ENCODE data around the gene TRPC3. TPM values are rescaled to one million over a fixed set of nuclear protein-coding genes. Genes with fewer than 3 reads are reported as not detected.

The TRPC3 gene
- polyA plus RNA-seq, 1 donor from 2014 or later, result not detected

DNA sequence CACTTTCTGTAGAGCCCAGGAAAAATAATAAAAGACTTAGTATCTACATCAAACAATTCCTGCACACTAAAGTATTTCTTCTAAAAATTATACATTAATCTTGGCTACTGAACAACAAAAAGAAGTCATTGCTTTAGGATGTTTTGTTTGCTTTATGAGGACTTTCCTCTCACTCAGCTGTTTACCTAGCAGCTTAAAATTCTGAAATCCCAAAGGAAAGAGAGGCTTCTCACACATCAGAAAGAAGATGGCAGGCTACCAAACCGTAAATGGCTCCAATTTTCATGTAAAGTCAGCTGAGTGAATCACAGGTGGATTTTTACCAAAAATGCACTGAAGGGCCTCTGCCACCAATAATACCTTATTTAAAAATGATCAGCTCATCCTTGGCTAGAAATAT, 9.0 kb upstream of the TRPC3 start:
- Mint-ChIP-seq H3K4me3 (no peak overlapping the region), H3K27me3 (peaks cover 13% of the 10 kb centered on the region), H3K27ac (no peak overlapping the region), H3K36me3 (peaks cover 1% of the 10 kb centered on the region), H3K9me3 (peaks cover 0 to 2% (median 2%) of the 10 kb centered on the region in 3 donors), H3K4me1 (no peaks in the 10 kb centered on the region)

GRCh38 chr4:121958777-121959176, 6.9 kb upstream of the TRPC3 start:
- Mint-ChIP-seq H3K4me1 (no peaks in the 10 kb centered on the region), H3K36me3 (peaks cover 3% of the 10 kb centered on the region), H3K9me3 (peaks cover 0 to 1% (median under 1%) of the 10 kb centered on the region in 3 donors), H3K4me3 (no peak overlapping the region), H3K27ac (no peak overlapping the region), H3K27me3 (peaks cover 14% of the 10 kb centered on the region)

DNA sequence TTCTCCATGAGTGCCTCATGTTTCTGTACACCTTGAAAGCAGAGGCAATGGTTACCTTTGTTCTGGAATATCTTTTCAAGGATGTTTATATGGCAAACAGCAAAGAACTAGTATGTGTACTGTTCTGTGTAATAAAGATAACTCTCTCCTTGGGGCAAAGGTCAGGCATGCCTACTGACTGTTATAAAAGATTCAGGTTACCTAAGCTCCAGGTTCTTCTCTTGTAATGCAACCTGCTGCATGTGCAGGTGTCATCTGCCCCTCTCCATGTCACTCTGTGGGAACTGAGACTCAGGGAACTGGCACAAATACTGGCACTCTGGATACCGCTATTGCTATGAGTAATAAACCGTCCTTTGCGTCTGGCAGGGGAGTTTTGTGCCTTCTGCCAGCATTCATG, 5.4 kb upstream of the TRPC3 start:
- peaks cover 19% of the 10 kb centered on the region for H3K27me3 Mint-ChIP-seq
- H3K27ac Mint-ChIP-seq, result no peak overlapping the region
- no peaks in the 10 kb centered on the region for H3K9me3 Mint-ChIP-seq
- H3K36me3 Mint-ChIP-seq, result peaks cover 3% of the 10 kb centered on the region
- H3K4me1 Mint-ChIP-seq, result peaks cover under 1 to 1% (median 1%) of the 10 kb centered on the region in 3 donors
- no peak overlapping the region for H3K4me3 Mint-ChIP-seq

- H3K27ac Mint-ChIP-seq, result no peak overlapping the region
- no peak overlapping the region for H3K4me3 Mint-ChIP-seq
- peaks cover 2% of the 10 kb centered on the region for H3K36me3 Mint-ChIP-seq
- H3K27me3 Mint-ChIP-seq, result peaks cover 28% of the 10 kb centered on the region
- H3K4me1 Mint-ChIP-seq, result peaks cover 3 to 9% (median 6%) of the 10 kb centered on the region in 3 donors
- H3K9me3 Mint-ChIP-seq, result no peaks in the 10 kb centered on the region
Measured at GRCh38 chr4:121953860-121954259, 2.0 kb upstream of the TRPC3 start.

DNA sequence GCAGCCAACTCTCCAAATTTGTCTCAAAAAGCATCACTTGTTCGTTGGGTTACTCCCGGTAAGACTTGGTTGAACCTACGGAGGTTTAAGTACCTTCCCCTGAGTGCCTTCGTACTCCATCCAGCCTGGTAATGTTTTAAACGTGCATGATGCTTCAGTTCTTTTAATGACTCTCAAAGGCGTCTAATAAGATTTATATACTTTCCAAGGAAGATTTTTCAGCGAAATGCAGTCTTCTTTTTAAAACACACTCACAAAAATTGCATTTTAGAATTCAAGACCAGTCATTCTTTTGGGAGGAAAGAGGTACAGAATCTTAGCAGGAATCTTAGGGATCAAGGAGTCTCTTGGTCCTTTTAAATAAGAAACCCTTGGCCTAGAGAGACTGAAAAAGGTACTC, 430 bp upstream of the TRPC3 start:
- Mint-ChIP-seq H3K36me3 (peaks cover 2% of the 10 kb centered on the region), H3K9me3 (no peaks in the 10 kb centered on the region), H3K27ac (no peak overlapping the region), H3K4me1 (peaks cover 3 to 9% (median 6%) of the 10 kb centered on the region in 3 donors), H3K4me3 (peak overlapping the region; percentile 74 to 91 (median 88)), H3K27me3 (peaks cover 28% of the 10 kb centered on the region)

- H3K4me1 Mint-ChIP-seq, result peaks cover 3 to 9% (median 6%) of the 10 kb centered on the region in 3 donors
- no peaks in the 10 kb centered on the region for H3K9me3 Mint-ChIP-seq
- peaks cover 28% of the 10 kb centered on the region for H3K27me3 Mint-ChIP-seq
- H3K27ac Mint-ChIP-seq, result peak overlapping the region in 1 of 3 donors; percentile 60
- H3K36me3 Mint-ChIP-seq, result peaks cover 2% of the 10 kb centered on the region
- H3K4me3 Mint-ChIP-seq, result peak overlapping the region; percentile 83 to 97 (median 90)
Measured at GRCh38 chr4:121950680-121951520, 960 bp downstream of the TRPC3 start.

DNA sequence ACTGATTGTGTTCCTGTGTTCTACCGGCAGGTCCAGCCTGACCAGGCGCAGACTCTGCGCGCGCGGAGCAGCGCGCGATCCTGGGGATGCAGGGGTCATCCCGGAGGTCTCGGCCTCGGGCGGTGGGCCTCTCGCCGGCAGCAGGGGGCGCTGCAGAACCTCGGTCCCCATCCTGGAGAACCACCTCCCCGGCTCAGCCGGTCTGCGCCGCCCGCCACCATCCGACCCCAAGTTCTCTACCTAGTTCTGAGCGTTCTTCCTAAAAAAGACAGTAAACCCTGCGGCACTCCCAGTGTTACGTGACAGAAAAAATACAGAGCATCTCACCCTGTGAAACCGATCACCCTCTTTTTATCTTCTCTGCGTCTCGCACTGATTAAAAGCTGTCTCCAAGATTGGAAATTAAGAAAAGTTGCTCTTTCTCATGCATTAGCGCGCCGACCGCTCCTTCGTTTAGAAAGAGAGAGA, 1.6 kb downstream of the TRPC3 start:
- peak overlapping the region in 2 of 3 donors; percentile 18 to 60 for H3K27ac Mint-ChIP-seq
- peak overlapping the region; percentile 83 to 97 (median 90) for H3K4me3 Mint-ChIP-seq
- H3K4me1 Mint-ChIP-seq, result peaks cover 3 to 9% (median 6%) of the 10 kb centered on the region in 3 donors
- peaks cover 2% of the 10 kb centered on the region for H3K36me3 Mint-ChIP-seq
- peaks cover 29% of the 10 kb centered on the region for H3K27me3 Mint-ChIP-seq
- no peaks in the 10 kb centered on the region for H3K9me3 Mint-ChIP-seq

- Mint-ChIP-seq H3K4me1 (peaks cover 0 to 5% (median 5%) of the 10 kb centered on the region in 3 donors), H3K36me3 (no peaks in the 10 kb centered on the region), H3K4me3 (no peak overlapping the region), H3K27ac (no peak overlapping the region), H3K27me3 (peaks cover 22% of the 10 kb centered on the region), H3K9me3 (no peaks in the 10 kb centered on the region)
Measured at GRCh38 chr4:121946644-121947043, 5.2 kb downstream of the TRPC3 start.

GRCh38 chr4:121943941-121944340, 7.9 kb downstream of the TRPC3 start:
- Mint-ChIP-seq H3K36me3 (no peaks in the 10 kb centered on the region), H3K27ac (no peak overlapping the region), H3K9me3 (no peaks in the 10 kb centered on the region), H3K4me1 (no peaks in the 10 kb centered on the region), H3K4me3 (no peak overlapping the region), H3K27me3 (peaks cover 19% of the 10 kb centered on the region)

GRCh38 chr4:121939690-121940089, 12.2 kb downstream of the TRPC3 start:
- Mint-ChIP-seq H3K9me3 (no peaks in the 10 kb centered on the region), H3K36me3 (no peaks in the 10 kb centered on the region), H3K4me1 (no peaks in the 10 kb centered on the region), H3K4me3 (no peak overlapping the region), H3K27ac (no peak overlapping the region), H3K27me3 (peaks cover 10% of the 10 kb centered on the region)

DNA sequence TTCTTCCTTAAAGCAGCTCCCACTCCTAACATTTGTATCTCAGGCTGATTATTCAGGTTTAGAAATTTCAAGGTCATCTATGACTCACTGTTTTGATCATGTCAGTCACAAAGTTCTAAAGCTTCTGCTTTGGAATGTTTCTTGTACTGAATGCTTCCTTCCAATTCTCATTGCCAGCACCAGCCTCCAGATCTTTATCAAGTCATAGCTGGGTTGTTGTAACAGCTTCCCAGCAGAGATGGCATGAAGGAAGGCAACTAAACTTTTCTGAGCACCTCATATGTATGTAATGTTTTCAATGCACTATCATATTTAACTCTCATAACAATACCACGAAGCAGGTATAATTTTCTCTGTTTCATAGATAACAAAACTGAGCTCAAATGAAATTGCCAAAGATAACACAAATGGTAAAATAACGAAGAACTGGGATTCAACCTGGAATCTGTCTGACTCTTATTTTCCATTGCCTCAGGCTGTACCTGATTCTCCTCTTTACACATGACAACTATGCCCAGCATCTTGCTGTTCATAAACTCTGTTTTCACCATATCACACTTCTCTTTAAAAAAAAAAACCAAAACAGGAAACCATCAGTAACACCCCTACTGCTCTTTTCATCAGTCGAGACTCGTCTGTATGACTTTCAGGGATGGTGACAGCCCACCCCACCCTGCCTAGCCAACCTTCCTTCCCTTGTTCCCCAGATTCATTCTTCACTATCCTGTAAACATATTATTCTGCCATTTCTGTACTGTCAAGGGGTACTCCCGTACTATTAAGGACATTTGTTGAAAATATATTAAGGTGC, 13.4 kb downstream of the TRPC3 start:
- Mint-ChIP-seq H3K4me1 (no peaks in the 10 kb centered on the region), H3K9me3 (no peaks in the 10 kb centered on the region), H3K4me3 (no peak overlapping the region), H3K27me3 (peaks cover 12% of the 10 kb centered on the region), H3K36me3 (no peaks in the 10 kb centered on the region), H3K27ac (no peak overlapping the region)

- Mint-ChIP-seq H3K4me1 (no peaks in the 10 kb centered on the region), H3K9me3 (no peaks in the 10 kb centered on the region), H3K27ac (no peak overlapping the region), H3K27me3 (peaks cover 9% of the 10 kb centered on the region), H3K4me3 (no peak overlapping the region), H3K36me3 (no peaks in the 10 kb centered on the region)
Measured at GRCh38 chr4:121936101-121936500, 15.8 kb downstream of the TRPC3 start.

DNA sequence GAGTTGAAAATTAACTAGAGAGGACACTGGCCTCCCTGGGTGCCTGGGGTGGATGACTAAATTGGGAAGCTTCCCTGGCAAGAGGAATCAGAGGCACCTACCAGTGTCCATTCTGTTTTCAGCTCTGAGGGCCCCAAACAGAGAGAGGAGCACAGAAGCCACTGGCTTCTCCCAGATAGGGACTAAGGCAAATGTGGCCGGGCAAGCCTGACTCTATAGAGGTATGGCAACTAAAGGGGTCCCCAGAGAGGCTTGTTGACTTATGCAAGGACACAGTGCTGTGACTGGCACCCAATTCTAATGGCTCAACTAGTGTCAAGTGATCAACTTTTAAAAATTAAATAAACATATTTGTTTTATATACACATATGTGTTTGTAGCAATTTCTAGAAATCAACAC, 17.2 kb downstream of the TRPC3 start:
- H3K4me1 Mint-ChIP-seq, result no peaks in the 10 kb centered on the region
- no peak overlapping the region for H3K4me3 Mint-ChIP-seq
- H3K9me3 Mint-ChIP-seq, result no peaks in the 10 kb centered on the region
- peaks cover 4% of the 10 kb centered on the region for H3K27me3 Mint-ChIP-seq
- H3K36me3 Mint-ChIP-seq, result no peaks in the 10 kb centered on the region
- H3K27ac Mint-ChIP-seq, result no peak overlapping the region

DNA sequence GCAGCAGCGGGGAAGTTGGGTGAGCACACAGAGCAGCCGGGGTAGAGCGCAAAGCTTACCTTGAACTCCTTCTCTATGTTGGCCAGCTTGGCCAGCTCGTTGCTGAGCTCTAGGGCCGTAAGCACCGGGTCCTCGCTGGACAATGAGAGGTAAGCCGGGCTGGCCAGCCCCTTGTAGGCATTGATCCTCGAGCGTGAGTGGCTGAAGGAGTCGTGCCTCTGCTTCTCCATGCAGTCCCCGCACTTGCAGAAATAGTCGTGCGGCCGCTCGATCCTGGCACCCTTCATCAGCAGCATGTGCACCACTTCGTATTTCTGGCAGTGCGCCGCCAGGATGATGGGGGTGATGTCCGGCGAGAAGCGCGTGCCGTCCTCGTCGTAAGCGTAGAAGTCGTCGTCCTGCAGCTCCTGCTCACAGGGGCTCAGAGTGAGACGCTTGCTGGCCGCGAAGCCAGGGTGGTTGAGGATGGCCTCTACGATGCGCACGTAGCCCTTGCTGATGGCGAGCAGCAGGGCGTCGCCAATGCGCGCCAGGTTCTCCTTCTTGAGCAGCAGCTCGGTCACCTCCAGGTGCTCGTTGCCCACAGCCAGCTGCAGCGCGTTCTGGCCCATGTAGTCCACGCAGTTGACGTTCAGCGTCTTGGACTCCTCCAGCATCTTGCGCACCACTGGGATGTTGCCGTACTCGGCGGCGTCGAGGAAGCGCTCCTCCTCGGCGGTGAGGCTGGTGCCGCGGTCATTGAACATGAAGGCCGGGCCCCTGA, 19.5 kb downstream of the TRPC3 start:
- no peaks in the 10 kb centered on the region for H3K36me3 Mint-ChIP-seq
- H3K9me3 Mint-ChIP-seq, result no peaks in the 10 kb centered on the region
- H3K27me3 Mint-ChIP-seq, result peaks cover 2% of the 10 kb centered on the region
- no peak overlapping the region for H3K4me3 Mint-ChIP-seq
- H3K27ac Mint-ChIP-seq, result no peak overlapping the region
- no peaks in the 10 kb centered on the region for H3K4me1 Mint-ChIP-seq

DNA sequence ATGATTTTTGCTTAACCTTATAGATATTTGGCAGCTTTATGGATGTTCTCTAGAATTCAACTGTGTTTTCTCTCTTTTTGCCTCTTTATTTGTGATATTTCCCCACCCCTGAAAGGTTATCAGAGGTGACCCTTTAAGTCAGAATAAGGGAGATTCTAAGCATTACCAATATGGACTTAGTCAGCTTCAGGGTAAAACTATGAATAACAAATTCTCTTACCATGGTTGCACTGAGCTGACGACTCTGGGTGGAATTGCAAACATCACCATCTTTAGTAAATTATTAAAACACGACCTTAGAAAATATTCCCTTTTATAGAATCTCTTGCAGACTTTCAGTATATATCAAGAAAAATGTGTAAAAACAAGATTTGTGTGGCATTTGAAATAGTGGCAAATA, 21.6 kb downstream of the TRPC3 start:
- Mint-ChIP-seq H3K27ac (no peak overlapping the region), H3K27me3 (peaks cover 2% of the 10 kb centered on the region), H3K4me1 (no peaks in the 10 kb centered on the region), H3K9me3 (no peaks in the 10 kb centered on the region), H3K36me3 (no peaks in the 10 kb centered on the region), H3K4me3 (no peak overlapping the region)

Data from IgD-negative memory B cell (primary cell).